DMS53 treated with DMSO at 0.1 percent for 48 hours (cell line): ENCODE data around the gene ARID1B.

Source experiments
- DNase-seq: peaks from one replicate; lab custom pipeline; 2025; ENCODE audit not compliant: unreplicated experiment; lab: John Stamatoyannopoulos, UW

ARID1B gene

GRCh38 chr6:156901309-156902019 lies 124.3 kb downstream of the ARID1B start:
- DNase-seq: no peak

- DNase-seq: no peak
Observed at GRCh38 chr6:156902782-156903181, 125.6 kb downstream of the ARID1B start.

GRCh38 chr6:156904176-156904967 lies 127.2 kb downstream of the ARID1B start:
- DNase-seq: no peak

GRCh38 chr6:156905801-156906200 lies 128.6 kb downstream of the ARID1B start:
- DNase-seq: no peak

GRCh38 chr6:156906451-156906850 lies 129.3 kb downstream of the ARID1B start:
- DNase-seq: no peak

- no peak for DNase-seq
Observed at GRCh38 chr6:156909212-156910010, 132.2 kb downstream of the ARID1B start.

GRCh38 chr6:156910011-156910334 lies 132.8 kb downstream of the ARID1B start:
- no peak for DNase-seq

GRCh38 chr6:156910938-156911337 lies 133.8 kb downstream of the ARID1B start:
- DNase-seq: no peak

GRCh38 chr6:156911581-156911980 lies 134.4 kb downstream of the ARID1B start:
- DNase-seq: no peak

GRCh38 chr6:156912431-156912830 lies 135.3 kb downstream of the ARID1B start:
- DNase-seq: no peak

- DNase-seq: no peak
Observed at GRCh38 chr6:156914181-156914580, 137.0 kb downstream of the ARID1B start.

- DNase-seq: no peak
Observed at GRCh38 chr6:156916130-156916801, 139.1 kb downstream of the ARID1B start.

GRCh38 chr6:156917213-156917612 lies 140.0 kb downstream of the ARID1B start:
- DNase-seq: no peak

- DNase-seq: no peak
Observed at GRCh38 chr6:156918647-156919046, 141.5 kb downstream of the ARID1B start.

GRCh38 chr6:156919370-156919769 lies 142.2 kb downstream of the ARID1B start:
- DNase-seq: no peak

- DNase-seq: no peak
Observed at GRCh38 chr6:156919814-156920369, 142.7 kb downstream of the ARID1B start.

- DNase-seq: no peak
Observed at GRCh38 chr6:156924246-156924645, 147.1 kb downstream of the ARID1B start.

GRCh38 chr6:156925026-156925425 lies 147.8 kb downstream of the ARID1B start:
- no peak for DNase-seq

GRCh38 chr6:156925718-156926607 lies 148.8 kb downstream of the ARID1B start:
- no peak for DNase-seq

GRCh38 chr6:156928126-156928525 lies 150.9 kb downstream of the ARID1B start:
- no peak for DNase-seq
